IPS DF 6.9 (cell line): ENCODE measurements around the gene NOS3.
A peak's percentile ranks its signal among the peaks of the same experiment; 100 is the strongest.

Source experiments
- DNase-seq: peaks from one replicate; pipeline ENCODE4 v3.0.0-alpha.2; 2013; ENCODE audit warnings: low read depth, low spot score
- H3K27ac ChIP-seq: one replicate; pipeline ENCODE4 v1.5.1; 2013; ENCODE audit warnings: low read length, control low read depth
- H3K27me3 ChIP-seq: 2 replicates; pipeline ENCODE4 v1.6.1; 2013; ENCODE audit warnings: mild to moderate bottlenecking, low read length; ENCODE audit not compliant: control insufficient read depth, insufficient read depth
- H3K36me3 ChIP-seq: 2 replicates; pipeline ENCODE4 v1.6.1; 2013; ENCODE audit warnings: low read length; ENCODE audit not compliant: control insufficient read depth, insufficient read depth
- H3K4me1 ChIP-seq: 2 replicates; pipeline ENCODE4 v1.6.1; 2013; ENCODE audit warnings: low read length; ENCODE audit not compliant: control insufficient read depth, insufficient read depth
- H3K4me3 ChIP-seq: 2 replicates; pipeline ENCODE4 v1.5.1; 2013; ENCODE audit warnings: mild to moderate bottlenecking, low read length
- H3K9me3 ChIP-seq: 2 replicates; pipeline ENCODE4 v1.6.1; 2013; ENCODE audit warnings: low read length, inconsistent platforms; ENCODE audit not compliant: control insufficient read depth, insufficient read depth
- WGBS: extraction: QIAGEN DNeasy Blood & Tissue Kit; methylation state at CpG from one replicate; pipeline ENCODE4 v1.1.7; 2013; ENCODE audit warnings: mixed read lengths, missing lambda C conversion rate; ENCODE audit not compliant: insufficient read length, insufficient coverage; 5-methylcytosine and 5-hydroxymethylcytosine counted together

Gene NOS3

DNA sequence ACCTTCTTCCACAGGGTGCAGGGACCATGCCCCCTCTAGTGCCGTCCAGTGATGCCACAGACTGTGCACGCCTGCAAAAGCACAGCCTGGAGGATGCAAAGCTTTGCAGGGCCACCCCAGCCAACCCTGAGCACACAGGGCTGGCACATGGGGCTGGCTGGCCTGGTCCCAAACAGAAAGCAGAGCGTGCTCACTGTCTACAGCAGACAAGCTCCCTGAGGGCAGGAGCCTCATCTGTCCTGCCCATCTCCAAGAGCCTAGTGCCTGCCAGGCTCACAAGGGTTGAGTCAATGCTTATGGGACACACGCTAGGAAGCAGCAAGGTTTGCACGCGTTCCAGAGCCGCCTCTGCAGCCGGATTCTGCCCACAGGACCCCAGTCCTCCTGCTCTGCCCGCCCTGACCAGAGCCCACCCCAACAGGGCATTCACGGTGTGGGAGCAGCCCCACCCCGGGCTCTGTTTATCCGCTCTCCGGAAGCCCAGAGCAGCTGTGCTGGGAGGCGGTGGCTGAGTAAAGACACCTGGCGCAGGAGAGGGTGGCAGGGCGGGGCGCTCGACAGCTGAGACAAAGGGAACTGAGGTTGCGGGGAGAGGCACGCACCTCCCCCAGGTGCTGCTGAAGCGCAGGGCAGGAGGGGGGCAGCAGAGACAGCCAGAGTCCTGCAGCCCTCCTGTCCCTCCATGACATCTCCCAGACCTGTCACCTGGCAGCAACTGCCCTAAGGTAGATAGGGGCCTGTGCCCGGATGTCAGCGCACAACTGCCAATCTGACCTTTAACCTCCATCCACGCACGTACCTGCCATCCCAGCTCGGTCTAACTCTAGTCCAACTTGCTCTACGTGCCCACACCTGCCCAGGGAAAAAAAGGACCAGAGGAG, 17.0 kb upstream of the NOS3 start:
- H3K4me3 ChIP-seq: peak overlapping the region; percentile 2; the same call in 1 of the 2 replicates
- no CpG with 5 or more reads among the region's 27 CpGs for WGBS
- no peak overlapping the region for H3K27ac ChIP-seq
- peaks cover 4% of the 10 kb centered on the region for H3K27me3 ChIP-seq
- peaks cover 18% of the 10 kb centered on the region for H3K4me1 ChIP-seq
- DNase-seq: no peak
- H3K36me3 ChIP-seq: no peaks in the 10 kb centered on the region; the same call in 1 of the 2 replicates
- no peaks in the 10 kb centered on the region for H3K9me3 ChIP-seq

DNA sequence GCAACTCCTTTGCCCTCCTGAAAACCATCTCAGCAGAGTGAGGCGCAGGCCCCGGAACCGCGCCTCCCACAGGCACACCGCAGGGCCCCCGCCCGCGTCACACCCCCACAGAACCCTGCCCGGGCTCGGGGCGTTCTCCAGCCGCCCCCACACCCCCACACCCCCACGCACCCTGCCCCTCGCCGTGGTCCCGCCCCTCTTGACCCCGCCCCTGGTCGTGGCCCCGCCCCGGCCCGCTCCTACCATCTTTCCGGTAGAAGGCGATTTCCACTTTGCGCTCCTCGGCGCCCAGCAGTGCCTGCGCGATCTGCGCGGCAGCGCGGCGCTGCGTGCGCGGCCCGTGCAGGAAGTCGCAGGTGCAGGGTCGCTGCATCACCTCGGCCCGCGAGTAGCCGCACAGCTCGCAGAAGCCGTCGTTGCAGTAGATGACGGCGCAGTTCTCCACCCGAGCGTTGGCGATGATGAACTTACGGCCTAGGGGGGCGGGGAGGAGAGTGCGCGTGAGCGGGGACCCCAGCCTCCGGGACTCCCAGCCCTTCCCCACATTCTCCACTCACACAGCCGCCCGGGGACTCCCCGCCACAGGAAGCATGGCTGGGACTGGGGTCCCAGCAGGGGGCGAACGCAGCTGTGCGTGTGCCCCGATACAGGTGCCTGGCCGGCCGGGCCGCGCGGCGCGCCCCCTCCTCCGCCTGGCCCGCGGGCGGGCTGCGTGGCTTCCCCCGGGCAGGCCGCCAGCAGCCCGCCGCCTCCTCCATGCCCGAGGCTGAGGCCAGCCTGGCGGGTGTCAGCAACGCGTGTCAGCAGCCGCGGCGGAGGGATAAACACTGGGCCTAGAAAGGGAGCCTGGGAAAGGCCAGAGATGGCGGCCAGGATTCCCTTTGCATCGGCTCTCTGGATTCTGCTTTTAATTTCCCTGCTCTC, 16.1 kb upstream of the NOS3 start:
- Histone ChIP-seq H3K9me3 (no peaks in the 10 kb centered on the region), H3K27me3 (peaks cover 4% of the 10 kb centered on the region), H3K4me1 (peaks cover 17% of the 10 kb centered on the region), H3K36me3 (no peaks in the 10 kb centered on the region; the same call in 1 of the 2 replicates), H3K27ac (no peak overlapping the region), H3K4me3 (peak overlapping the region; percentile 69; the same call in 1 of the 2 replicates)
- no CpG with 5 or more reads among the region's 89 CpGs for WGBS
- no peak for DNase-seq

DNA sequence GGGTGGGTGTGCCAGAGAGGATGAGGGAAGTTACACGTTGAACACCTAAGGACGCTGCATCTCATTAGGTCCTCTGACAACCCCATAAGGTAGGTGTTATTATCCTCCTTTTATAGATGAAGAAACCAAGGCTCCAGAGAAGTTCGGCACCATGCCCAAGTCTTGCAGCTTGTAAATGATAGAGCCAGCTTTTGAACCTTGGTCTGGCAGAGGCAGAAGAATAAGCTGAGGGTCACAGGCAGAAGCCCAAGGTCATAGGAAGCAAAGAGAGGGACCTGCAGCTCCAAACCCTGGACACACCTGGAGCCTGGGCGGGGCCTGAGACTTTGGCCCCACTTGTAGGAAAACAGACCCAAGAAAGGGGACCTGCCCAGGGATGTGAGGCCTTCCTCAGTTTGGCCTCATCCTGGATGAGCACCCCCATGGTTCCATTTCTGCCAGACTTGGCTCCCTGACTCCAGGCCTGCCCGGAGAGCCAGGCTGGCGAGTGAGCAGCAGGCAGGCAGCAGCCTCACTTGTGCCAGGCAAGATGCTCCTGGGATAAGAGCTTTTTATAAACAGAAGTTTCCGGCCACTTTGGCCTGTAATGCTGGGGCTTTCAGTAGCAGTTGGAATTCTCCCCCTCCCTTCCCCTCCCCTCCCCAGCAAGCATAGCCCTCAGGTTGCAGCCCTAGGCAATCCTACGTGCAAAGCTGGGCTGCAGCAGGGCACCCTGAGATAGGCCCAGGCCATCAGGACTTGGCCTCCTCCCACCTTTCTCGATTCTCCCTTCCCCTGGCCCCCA, 15.1 kb upstream of the NOS3 start:
- H3K36me3 ChIP-seq: no peaks in the 10 kb centered on the region
- no peak overlapping the region for H3K27ac ChIP-seq
- DNase-seq: no peak
- H3K4me1 ChIP-seq: peaks cover 20% of the 10 kb centered on the region
- H3K4me3 ChIP-seq: no peak overlapping the region; the same call in 1 of the 2 replicates
- WGBS: no CpG with 5 or more reads among the region's 9 CpGs
- peaks cover 4% of the 10 kb centered on the region for H3K27me3 ChIP-seq
- no peaks in the 10 kb centered on the region for H3K9me3 ChIP-seq

DNA sequence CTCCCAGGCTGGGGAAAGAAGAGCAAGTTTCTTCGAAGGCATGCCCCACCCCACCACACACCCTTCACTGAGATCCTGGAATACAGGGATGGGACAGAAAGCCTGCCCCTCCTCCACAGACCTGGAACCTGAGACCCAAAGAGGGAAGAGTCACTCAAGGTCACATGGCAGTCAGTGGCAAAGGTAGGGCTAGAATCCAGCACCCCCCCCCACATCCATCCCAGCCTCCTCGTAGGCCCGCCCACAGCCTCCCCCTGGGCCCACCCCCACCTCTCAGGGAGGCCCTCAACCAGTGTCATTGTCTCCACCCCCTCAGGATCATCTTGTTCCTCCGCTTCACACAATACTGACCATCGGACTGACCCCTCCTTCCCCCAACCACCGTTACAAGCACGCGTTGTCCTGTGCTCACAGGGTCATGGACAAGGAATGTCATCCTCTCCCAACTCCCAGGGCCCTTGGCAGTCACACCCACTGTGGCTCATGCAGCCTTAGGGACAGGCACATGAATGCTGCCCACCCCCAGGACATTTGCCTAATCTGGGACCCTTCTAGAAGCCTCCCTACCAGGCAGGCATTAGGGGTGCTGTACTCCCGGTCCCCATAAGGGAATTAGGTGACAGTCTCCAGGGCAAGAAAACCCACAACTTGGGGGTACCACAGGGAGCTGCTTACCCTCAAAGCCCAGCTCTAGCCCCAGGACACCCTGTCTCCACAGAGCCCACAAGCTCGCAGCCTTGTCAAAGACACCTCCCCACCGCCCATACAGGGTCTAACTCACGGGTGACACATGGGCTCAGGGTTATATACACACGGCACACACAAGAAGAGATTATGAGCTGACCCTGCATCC, 14.1 kb upstream of the NOS3 start:
- Histone ChIP-seq H3K27me3 (peaks cover 4% of the 10 kb centered on the region), H3K9me3 (no peaks in the 10 kb centered on the region), H3K36me3 (no peaks in the 10 kb centered on the region), H3K27ac (no peak overlapping the region), H3K4me1 (peaks cover 20% of the 10 kb centered on the region), H3K4me3 (peak overlapping the region; percentile 15; the same call in 1 of the 2 replicates)
- WGBS: no CpG with 5 or more reads among the region's 13 CpGs
- DNase-seq: no peak

DNA sequence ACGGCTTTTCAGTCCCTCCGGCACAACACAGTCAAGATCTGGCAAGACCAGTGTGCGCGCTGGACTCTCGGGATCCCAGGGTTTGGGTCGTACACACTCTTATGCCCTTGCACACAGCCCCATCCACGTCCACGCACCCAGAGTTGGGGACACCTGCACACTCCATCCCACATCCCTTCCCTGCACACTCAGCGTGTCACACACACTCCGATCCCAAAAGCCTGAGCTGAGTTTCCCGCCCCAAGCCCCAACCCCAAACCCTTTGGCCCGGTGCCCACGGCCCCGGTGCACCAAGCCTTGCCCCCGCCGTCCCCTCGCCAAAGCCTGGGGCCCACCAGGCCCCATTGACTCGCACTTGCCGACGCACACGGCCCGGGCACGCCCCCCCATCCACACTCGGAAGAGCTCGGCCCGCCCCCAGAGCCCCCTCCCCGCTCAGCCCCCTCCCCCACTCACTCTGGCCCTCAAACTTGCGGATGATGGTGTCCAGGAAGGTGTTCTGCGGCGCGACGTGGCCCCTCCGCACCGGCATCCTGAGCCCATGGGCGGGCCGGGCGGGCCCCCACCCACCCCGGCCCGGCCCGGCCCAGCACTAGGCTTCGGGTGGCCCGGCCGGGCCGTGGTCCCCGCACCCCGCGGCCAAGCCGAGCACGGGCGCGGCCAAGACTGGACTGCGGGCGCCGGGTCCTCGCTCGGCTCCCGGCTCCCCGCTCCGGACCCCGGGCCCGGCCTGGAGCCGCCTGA, 13.3 kb upstream of the NOS3 start:
- WGBS: no CpG with 5 or more reads among the region's 62 CpGs

DNA sequence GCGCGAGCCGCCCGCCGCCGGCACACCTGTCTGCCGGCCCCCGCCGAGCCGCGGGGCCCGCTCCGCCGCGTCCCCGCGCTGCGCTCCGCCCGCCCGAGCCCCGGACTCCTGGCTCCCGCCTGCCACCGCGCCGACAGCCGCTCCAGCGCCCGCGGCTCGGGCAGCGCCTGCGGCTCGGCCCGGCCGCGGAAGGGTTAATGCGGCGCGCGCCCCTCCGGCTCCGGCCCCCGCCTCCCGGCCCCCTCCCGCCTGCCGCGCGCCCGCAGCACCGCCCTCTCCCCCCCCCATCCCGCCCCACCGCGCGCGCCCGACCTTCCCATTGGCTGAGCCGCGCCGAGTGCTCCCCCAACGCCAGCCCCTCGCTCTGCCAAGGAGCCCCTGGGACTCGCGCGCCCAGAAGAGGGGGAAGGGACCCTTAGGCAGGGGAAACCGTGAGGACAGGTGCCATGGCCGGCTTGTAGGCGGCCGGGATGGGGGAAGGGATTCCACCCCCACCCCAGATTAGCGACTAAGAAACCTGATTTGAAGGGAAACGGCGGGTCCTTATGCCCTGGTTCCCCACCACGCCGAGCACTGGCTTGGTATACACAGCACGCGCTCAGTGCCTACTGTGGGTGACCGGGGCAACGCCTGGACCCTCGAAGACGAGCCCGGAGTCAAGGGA, 12.6 kb upstream of the NOS3 start, which contains the start of gene KCNH2:
Gene KCNH2, minus strand, starts transcription at position 196 of the 664 bp plus-strand sequence. CDS start 408 bp downstream, outside the sequence.
- no CpG with 5 or more reads among the region's 81 CpGs for WGBS
- Histone ChIP-seq H3K9me3 (no peaks in the 10 kb centered on the region), H3K4me1 (peaks cover 17% of the 10 kb centered on the region), H3K27ac (no peak within 1 kb of the TSS), H3K4me3 (peak within 1 kb of the TSS; percentile 43; the same call in 1 of the 2 replicates), H3K36me3 (no peaks in the 10 kb centered on the region), H3K27me3 (peaks cover 4% of the 10 kb centered on the region)
- DNase-seq: no peak

More for the DNA sequence above, 13.3 kb upstream of the NOS3 start:
- H3K36me3 ChIP-seq: no peaks in the 10 kb centered on the region
- DNase-seq: no peak
- H3K4me1 ChIP-seq: peaks cover 17% of the 10 kb centered on the region
- no peaks in the 10 kb centered on the region for H3K9me3 ChIP-seq
- H3K27ac ChIP-seq: no peak overlapping the region
- H3K4me3 ChIP-seq: peak overlapping the region; percentile 15; the same call in 1 of the 2 replicates
- peaks cover 4% of the 10 kb centered on the region for H3K27me3 ChIP-seq

DNA sequence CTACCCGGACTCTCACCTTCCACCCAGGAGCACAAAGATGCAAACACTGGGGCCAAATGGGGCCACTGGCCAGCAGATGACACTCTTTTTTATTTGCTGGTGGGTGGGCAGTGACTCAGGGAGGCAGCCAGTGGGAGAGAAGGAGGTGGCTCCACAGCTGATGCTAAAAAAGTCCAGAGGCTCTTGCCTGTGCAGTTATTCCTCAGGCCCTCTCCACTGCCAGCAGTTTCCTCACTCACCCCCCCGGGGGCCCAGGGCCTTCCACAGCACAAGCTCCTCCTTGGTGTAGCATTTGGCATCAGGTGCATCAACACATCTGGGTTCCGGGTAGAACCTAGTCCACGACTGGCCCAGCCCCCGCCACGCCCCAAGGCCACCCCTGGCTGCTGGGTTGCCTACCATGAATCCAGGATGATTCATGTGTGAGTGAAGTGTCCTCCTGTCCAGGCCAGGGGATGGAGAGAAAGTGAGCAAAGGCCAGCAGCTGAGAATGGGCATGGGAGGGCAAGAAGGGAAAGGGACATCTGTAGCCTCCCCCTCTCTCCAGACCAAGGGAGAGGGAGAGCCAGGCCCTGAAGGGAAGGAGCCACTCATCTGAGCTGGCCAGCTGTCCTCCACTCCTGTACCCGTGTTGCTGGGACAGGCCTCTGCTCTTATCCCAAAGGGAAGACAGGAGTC, 11.0 kb upstream of the NOS3 start:
- Histone ChIP-seq H3K27ac (no peak overlapping the region), H3K27me3 (peaks cover 4% of the 10 kb centered on the region), H3K4me1 (peaks cover 15% of the 10 kb centered on the region), H3K9me3 (no peaks in the 10 kb centered on the region), H3K36me3 (no peaks in the 10 kb centered on the region), H3K4me3 (no peak overlapping the region)
- WGBS: no CpG with 5 or more reads among the region's 7 CpGs
- no peak for DNase-seq

DNA sequence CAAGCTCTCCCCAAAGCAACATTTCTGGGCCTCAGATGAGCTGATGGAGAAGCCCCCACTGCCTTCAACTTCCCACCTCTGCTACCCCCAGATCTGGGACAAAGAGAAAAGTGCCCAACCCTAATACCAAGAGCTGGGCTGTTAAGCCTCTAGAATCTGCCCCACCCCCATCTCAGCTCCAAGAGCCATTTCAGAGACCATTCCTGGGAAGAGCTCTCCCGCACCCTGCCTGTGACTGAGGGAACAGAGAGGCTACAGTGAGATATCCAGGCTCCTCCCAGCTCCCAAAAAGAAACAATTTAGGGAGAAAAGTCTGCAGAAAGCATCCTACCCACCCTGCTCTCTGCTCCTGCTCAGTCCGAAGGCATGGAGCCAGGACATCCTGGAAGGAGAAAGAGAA, 10.2 kb upstream of the NOS3 start:
- peaks cover 4% of the 10 kb centered on the region for H3K27me3 ChIP-seq
- no CpG with 5 or more reads among the region's 2 CpGs for WGBS
- no peak overlapping the region for H3K4me3 ChIP-seq
- H3K27ac ChIP-seq: no peak overlapping the region
- no peaks in the 10 kb centered on the region for H3K36me3 ChIP-seq
- H3K4me1 ChIP-seq: peaks cover 15% of the 10 kb centered on the region
- DNase-seq: no peak
- H3K9me3 ChIP-seq: no peaks in the 10 kb centered on the region
